Adrenal gland (tissue), 12 donors: ENCODE measurements around the gene KIAA1143. TPM values are rescaled to one million over a fixed set of nuclear protein-coding genes. Genes with fewer than 3 reads are reported as not detected.

Experiments
- DNase-seq, 7 donors: peaks; one replicate each; pipeline ENCODE4 v3.0.0-alpha.2; 2019 to 2020
- H3K27ac ChIP-seq, 5 donors: fragments of 200-600 bp; sonication (generic) in 4 of 5; 1 replicate in 3 of 5; 2 replicates in 2 of 5; pipeline versions ENCODE4 v1.5.1 to v1.8.0; 2016 to 2020; ENCODE audit warnings: mild to moderate bottlenecking in 1 of 5
- H3K27me3 ChIP-seq: fragments of 200-600 bp; 2 replicates; pipeline ENCODE4 v1.8.0; 2021
- H3K36me3 ChIP-seq, 2 donors: fragments of 200-600 bp; replicated peaks in 1 of 2; 1 replicate in 1 of 2; 2 replicates in 1 of 2; pipeline versions ENCODE4 v1.5.1 to v1.8.0; 2018 to 2022
- H3K4me1 ChIP-seq, 2 donors: fragments of 200-600 bp; replicated peaks in 1 of 2; 1 replicate in 1 of 2; 2 replicates in 1 of 2; pipeline versions ENCODE4 v1.5.1 to v1.8.0; 2018 to 2021
- H3K4me3 ChIP-seq, 4 donors: fragments of 200-600 bp; sonication (generic) in 3 of 4; one replicate each; pipeline ENCODE4 v1.5.1; 2016 to 2018
- H3K9me3 ChIP-seq, 3 donors: fragments of 200-600 bp; sonication (generic) in 1 of 3; replicated peaks in 1 of 3; 1 replicate in 2 of 3; 2 replicates in 1 of 3; pipeline versions ENCODE4 v1.5.1 to v1.8.0; 2016 to 2021
- POLR2A ChIP-seq, 2 donors: fragments of 450-650 bp; IDR thresholded peaks; one replicate each; pipeline ENCODE4 v1.6.1; 2017; ENCODE audit warnings: antibody characterized with exemption in 2 of 2, mild to moderate bottlenecking in 2 of 2, moderate library complexity in 1 of 2
- WGBS, 4 donors: extraction: QIAGEN DNeasy Blood & Tissue Kit in 2 of 4; methylation state at CpG; one replicate each; pipeline versions ENCODE4 v1.1.5 to v1.1.7; 2013 to 2017; 5-methylcytosine and 5-hydroxymethylcytosine counted together
- intact Hi-C, 2 donors: fragments of 100-400 bp; cut with DNase I; formaldehyde crosslinking; loops; one replicate each; pipeline versions ENCODE4 v1.14.1 to v1.15.0; 2022 to 2023
- polyA plus RNA-seq, 3 donors: library from polyadenylated mRNA; stranded (reverse); fragments of 200-250 nt in 2 of 3; fragments of 350-450 nt in 1 of 3; fragmentation: Illumina TruSeq in 1 of 3; extraction: RNeasy Lipid Tissue Mini Kit (QIAGEN cat#74804) in 1 of 3; gene quantifications; one replicate each; pipeline ENCODE4 v1.2.3, GENCODE V29; 2013 to 2014
- total RNA-seq, 9 donors: library from RNA; depleted of rRNA in 4 of 9; stranded (reverse); fragments of >200 nt in 4 of 9; fragments of 120-200 nt in 1 of 9; fragmentation: NEBNext Ultra II Directional in 1 of 9; extraction: Animal tissue kit (Norgen Biotek cat#: 25700) in 1 of 9; gene quantifications; one replicate each; pipeline versions ENCODE4 v1.1.0 to v1.2.4, GENCODE V29; 2013 to 2023
- TF ChIP-seq, protein P1 (sequence below), 6 experiments: fragments of 450-650 bp in 4 of 6; fragments of 200-600 bp in 2 of 6; sonication (generic) in 1 of 6; IDR thresholded peaks; 1 replicate in 5 of 6; 2 replicates in 1 of 6; pipeline versions ENCODE4 v1.5.1 to v1.8.0; 2016 to 2021; ENCODE audit warnings: antibody characterized with exemption in 6 of 6, mild to moderate bottlenecking in 2 of 6, moderate library complexity in 1 of 6
- donor health status: healthy with polysubstance abuse.
- donor health status: Bipolar disorder and iron deficiency.
- donor health status: DM: yes; HTN: yes; CAD: no.
- donor health status: DM: no; HTN: no; CAD: no.
- donor health status: DM: no; HTN: no; CAD: no.
- donor health status: DM: yes; HTN: yes; CAD: no.

Gene KIAA1143
- total and polyA plus RNA-seq, 12 donors, result 6.7 to 55.1 (median 26.1) TPM

DNA sequence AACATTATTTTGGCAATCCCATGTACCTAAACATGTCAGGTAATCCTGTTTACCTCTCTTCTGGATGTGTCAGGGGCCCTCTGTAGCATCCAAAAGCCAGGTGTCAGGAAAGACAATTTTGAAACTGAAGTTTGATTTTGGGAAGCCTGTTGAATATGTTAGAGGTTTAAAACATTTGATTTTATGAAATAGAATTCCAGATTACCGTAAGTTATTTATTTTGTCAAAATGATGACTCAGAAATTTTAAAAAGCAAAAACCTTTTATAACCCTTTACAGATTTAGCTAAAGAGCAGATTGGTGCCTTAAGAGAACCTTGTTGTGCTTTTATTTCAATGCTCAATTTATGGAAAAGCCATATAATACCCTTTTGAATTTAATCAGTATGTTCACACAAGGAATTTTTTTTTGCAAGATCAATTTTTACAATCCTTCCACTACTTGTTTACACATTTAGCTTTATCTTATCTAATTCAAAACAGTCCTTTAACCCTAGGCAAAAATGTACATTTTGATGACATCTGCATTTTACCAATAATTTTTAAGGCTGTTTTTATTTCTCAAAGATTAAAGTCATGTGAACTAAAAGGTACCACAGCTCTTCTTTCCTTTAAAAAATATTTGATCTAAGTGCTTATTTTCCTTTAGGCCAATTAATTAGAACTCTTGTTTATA, 10.1 kb upstream of the KIAA1143 start:
- no peak overlapping the region for H3K4me3 ChIP-seq
- intact Hi-C loops, result no loop called here
- no peaks in the 10 kb centered on the region for H3K27me3 ChIP-seq
- no peaks in the 10 kb centered on the region for H3K4me1 ChIP-seq
- no peak for TF ChIP-seq POLR2A (IDR thresholded peaks at IDR 0.05)
- TF ChIP-seq, protein P1, sequence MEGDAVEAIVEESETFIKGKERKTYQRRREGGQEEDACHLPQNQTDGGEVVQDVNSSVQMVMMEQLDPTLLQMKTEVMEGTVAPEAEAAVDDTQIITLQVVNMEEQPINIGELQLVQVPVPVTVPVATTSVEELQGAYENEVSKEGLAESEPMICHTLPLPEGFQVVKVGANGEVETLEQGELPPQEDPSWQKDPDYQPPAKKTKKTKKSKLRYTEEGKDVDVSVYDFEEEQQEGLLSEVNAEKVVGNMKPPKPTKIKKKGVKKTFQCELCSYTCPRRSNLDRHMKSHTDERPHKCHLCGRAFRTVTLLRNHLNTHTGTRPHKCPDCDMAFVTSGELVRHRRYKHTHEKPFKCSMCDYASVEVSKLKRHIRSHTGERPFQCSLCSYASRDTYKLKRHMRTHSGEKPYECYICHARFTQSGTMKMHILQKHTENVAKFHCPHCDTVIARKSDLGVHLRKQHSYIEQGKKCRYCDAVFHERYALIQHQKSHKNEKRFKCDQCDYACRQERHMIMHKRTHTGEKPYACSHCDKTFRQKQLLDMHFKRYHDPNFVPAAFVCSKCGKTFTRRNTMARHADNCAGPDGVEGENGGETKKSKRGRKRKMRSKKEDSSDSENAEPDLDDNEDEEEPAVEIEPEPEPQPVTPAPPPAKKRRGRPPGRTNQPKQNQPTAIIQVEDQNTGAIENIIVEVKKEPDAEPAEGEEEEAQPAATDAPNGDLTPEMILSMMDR (IDR thresholded peaks at IDR 0.05), result no peak
- H3K27ac ChIP-seq, result no peak overlapping the region
- H3K36me3 ChIP-seq, result no peaks in the 10 kb centered on the region
- whole genome bisulfite sequencing, 4 donors, result 93 to 100% (median 97%) methylated on average over 1 of the region's 1 CpG
- no peaks in the 10 kb centered on the region for H3K9me3 ChIP-seq
- DNase-seq, result no peak

DNA sequence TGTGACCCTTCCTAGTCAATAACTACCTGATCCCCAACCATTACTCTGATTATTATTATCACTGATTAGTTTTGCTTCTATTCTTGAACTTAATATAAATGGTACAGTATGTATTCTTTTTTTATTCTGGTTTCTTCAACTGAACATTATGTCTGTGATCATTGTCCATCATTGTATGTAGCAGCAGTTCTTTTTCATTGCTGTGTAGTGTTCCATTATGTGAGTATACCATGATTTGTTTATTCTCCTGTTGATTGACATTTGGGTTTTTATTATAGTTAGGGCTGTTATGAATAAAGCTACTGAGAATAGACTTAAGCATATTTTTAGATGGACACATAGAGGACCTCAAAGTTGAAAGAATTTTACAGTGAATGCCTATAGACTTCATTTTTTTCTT, 2.8 kb upstream of the KIAA1143 start:
- intact Hi-C loops, result loop anchor here in 1 of 2 donors (10.0 kb wide), 1 partner anchor 101 kb away; the partner anchor contains the start of gene TMEM42
- Histone ChIP-seq H3K27me3 (no peaks in the 10 kb centered on the region), H3K4me3 (no peak overlapping the region), H3K4me1 (peaks cover 6 to 10% of the 10 kb centered on the region in 2 donors), H3K9me3 (no peaks in the 10 kb centered on the region), H3K27ac (no peak overlapping the region), H3K36me3 (no peaks in the 10 kb centered on the region)
- no peak for DNase-seq
- no peak for TF ChIP-seq POLR2A (IDR thresholded peaks at IDR 0.05)
- TF ChIP-seq, protein P1 (IDR thresholded peaks at IDR 0.05), result no peak

DNA sequence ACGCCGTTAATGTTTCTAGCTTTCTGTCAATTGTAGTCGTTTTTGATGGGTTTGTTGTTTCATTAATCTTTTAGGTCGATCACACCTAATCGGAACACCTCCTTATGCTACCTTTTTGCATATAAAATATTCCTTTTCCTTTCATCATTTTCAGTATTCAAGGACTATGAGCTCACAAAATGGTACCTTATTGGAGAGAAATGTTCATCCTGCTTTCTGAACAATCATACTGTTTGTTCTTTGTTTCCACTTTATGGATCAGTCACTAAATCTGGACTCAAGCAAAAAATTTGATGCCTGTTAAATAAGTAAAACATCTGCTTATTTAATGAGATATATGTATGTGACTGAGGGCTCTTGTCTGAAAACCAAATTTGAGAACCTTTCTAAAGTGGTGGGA, 1.3 kb upstream of the KIAA1143 start:
- DNase-seq, result no peak
- intact Hi-C loops, result loop anchor here in 1 of 2 donors (10.0 kb wide), 1 partner anchor 102 kb away; the partner anchor contains the start of gene TMEM42
- 30 to 46% (median 40%) methylated on average over 5 of the region's 5 CpGs for WGBS, 4 donors
- no peak overlapping the region for H3K4me3 ChIP-seq
- peaks cover 0 to 5% (median 0%) of the 10 kb centered on the region in 3 donors for H3K9me3 ChIP-seq
- TF ChIP-seq POLR2A (IDR thresholded peaks at IDR 0.05), result no peak
- TF ChIP-seq, protein P1 (IDR thresholded peaks at IDR 0.05), result no peak
- H3K27ac ChIP-seq, result no peak overlapping the region
- no peaks in the 10 kb centered on the region for H3K36me3 ChIP-seq
- no peaks in the 10 kb centered on the region for H3K27me3 ChIP-seq
- H3K4me1 ChIP-seq, result peaks cover 6 to 10% of the 10 kb centered on the region in 2 donors

DNA sequence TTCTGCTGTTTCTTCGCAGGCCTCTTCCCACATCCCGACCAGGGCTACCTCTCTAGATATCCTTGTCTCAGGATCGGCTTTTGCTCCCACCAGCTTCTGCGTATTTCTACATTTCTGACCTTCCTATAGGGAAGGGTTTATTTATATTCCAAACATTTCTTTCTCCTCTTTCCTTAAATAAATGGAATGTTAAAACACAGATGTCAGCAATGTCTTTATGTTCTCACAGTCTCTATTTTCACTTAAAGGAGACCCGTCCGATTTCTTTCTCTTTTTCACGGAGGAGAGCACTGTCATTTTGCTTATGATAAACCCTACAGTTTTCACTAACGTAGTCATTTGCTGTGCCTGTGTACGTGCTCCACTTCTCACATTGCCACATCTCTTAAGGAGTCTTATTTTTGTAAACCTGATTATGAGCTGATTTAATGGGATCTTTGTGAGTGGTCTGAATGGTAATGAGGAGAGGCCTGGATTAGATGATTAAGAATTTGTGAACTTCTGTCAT, 805 bp upstream of the KIAA1143 start:
- no peaks in the 10 kb centered on the region for H3K36me3 ChIP-seq
- H3K27ac ChIP-seq, result no peak overlapping the region
- H3K27me3 ChIP-seq, result no peaks in the 10 kb centered on the region
- no peak for TF ChIP-seq POLR2A (IDR thresholded peaks at IDR 0.05)
- TF ChIP-seq, protein P1 (IDR thresholded peaks at IDR 0.05), result no peak
- peaks cover 0 to 5% (median 0%) of the 10 kb centered on the region in 3 donors for H3K9me3 ChIP-seq
- 2 to 3% (median 3%) methylated on average over 9 of the region's 9 CpGs for WGBS, 4 donors
- intact Hi-C loops, result loop anchor here in 1 of 2 donors (10.0 kb wide), 1 partner anchor 103 kb away; the partner anchor contains the start of gene TMEM42
- peaks cover 6 to 10% of the 10 kb centered on the region in 2 donors for H3K4me1 ChIP-seq
- H3K4me3 ChIP-seq, result peak overlapping the region in 2 of 4 donors; percentile 89 to 93
- DNase-seq, result no peak
